ENCODE results near the gene ROR1. TPM values are rescaled to one million over a fixed set of nuclear protein-coding genes. Genes with fewer than 3 reads are reported as not detected.

Gene ROR1
- polyA plus RNA-seq, 1 of the 3 experiments (the other 2 are of a cell fraction), result 4.0 TPM

GRCh38 chr1:63969441-63969901 lies 195.7 kb downstream of the ROR1 start (continued):
- TF ChIP-seq REST (IDR thresholded peaks at IDR 0.05; ENCODE audit: low read depth, low read length) (peak; percentile 26; the same call in 1 of the 2 replicates), FOXM1 (IDR thresholded peaks at IDR 0.05; ENCODE audit: low read depth) (no peak), USF1 (IDR thresholded peaks at IDR 0.05; ENCODE audit: borderline replicate concordance, low read depth) (peak; percentile 59; the same call in 1 of the 2 replicates)

- peaks cover 10% of the 10 kb centered on the region for H3F3A ChIP-seq (replicated peaks; ENCODE audit: insufficient read depth)
- H2AFZ ChIP-seq (ENCODE audit: low read depth), result no peak overlapping the region
- H3K79me2 ChIP-seq (ENCODE audit: insufficient read depth), result no peaks in the 10 kb centered on the region
- no peaks in the 10 kb centered on the region for H4K20me1 ChIP-seq (ENCODE audit: insufficient read depth)
- no peak overlapping the region for H3K4me3 ChIP-seq (ENCODE audit: low read depth in 2 of 2, low read length in 1 of 2)
- no peaks in the 10 kb centered on the region for H3K36me3 ChIP-seq (replicated peaks in 1 of 2; ENCODE audit: control insufficient read depth in 1 of 2, insufficient read depth in 2 of 2, low read length in 1 of 2)
- CTCF ChIA-PET, result no interaction called here
- WGBS (ENCODE audit: low lambda C conversion rate), result 64% methylated on average over 3 of the region's 3 CpGs
- POLR2A ChIA-PET, result no interaction called here
- H3K9me2 ChIP-seq, result no peaks in the 10 kb centered on the region
- no peaks in the 10 kb centered on the region for H3K27me3 ChIP-seq (ENCODE audit: insufficient read depth)
- H3K9ac ChIP-seq, result no peak overlapping the region
- peak overlapping the region in 1 of 2 experiments; percentile 3; a peak in 1 of 4 replicates for H3K27ac ChIP-seq (ENCODE audit: low read depth in 2 of 2, low read length in 1 of 2)
- peaks cover 0 to 14% of the 10 kb centered on the region in 2 experiments; a peak in 2 of 4 replicates for H3K4me1 ChIP-seq (ENCODE audit: control insufficient read depth in 1 of 2, insufficient read depth in 2 of 2, low read depth in 1 of 2, low read length in 1 of 2)
- no peak for DNase-seq
- H3K4me2 ChIP-seq, result no peak overlapping the region
- no peaks in the 10 kb centered on the region for H3K9me3 ChIP-seq
- TF ChIP-seq PBX3 (IDR thresholded peaks at IDR 0.05), result no peak
- TF ChIP-seq YY1 (IDR thresholded peaks at IDR 0.05; ENCODE audit: low read depth), result no peak
- TF ChIP-seq CHD2 (IDR thresholded peaks at IDR 0.05; ENCODE audit: low read length, partially characterized antibody), result no peak
- no peak for TF ChIP-seq NFIC (IDR thresholded peaks at IDR 0.05; ENCODE audit: borderline replicate concordance)
- TF ChIP-seq RFX5 (IDR thresholded peaks at IDR 0.05; ENCODE audit: low read length), result no peak
- TF ChIP-seq POLR2AphosphoS5 (IDR thresholded peaks at IDR 0.05; ENCODE audit: low read depth, low read length), result no peak
- no peak for TF ChIP-seq GATA2 (CRISPR knock-in tag; IDR thresholded peaks at IDR 0.05)
- no peak for TF ChIP-seq REST (IDR thresholded peaks at IDR 0.05; ENCODE audit: low read depth, low read length)
- no peak for TF ChIP-seq ZBTB33 (IDR thresholded peaks at IDR 0.05; ENCODE audit: borderline replicate concordance, low read depth)
- TF ChIP-seq FOSL2 (IDR thresholded peaks at IDR 0.05; ENCODE audit: borderline replicate concordance, low read depth), result no peak
- no peak for TF ChIP-seq MAX (IDR thresholded peaks at IDR 0.05; ENCODE audit: low read depth)
- TF ChIP-seq TCF12 (IDR thresholded peaks at IDR 0.05), result no peak
- no peak for TF ChIP-seq FOXM1 (IDR thresholded peaks at IDR 0.05; ENCODE audit: low read depth)
- TF ChIP-seq ELF1 (IDR thresholded peaks at IDR 0.05), result no peak
- TF ChIP-seq FOXJ3 (CRISPR knock-in tag; IDR thresholded peaks at IDR 0.05), result no peak
- no peak for TF ChIP-seq EZH2phosphoT487 (IDR thresholded peaks at IDR 0.05; ENCODE audit: borderline replicate concordance, low read depth)
- TF ChIP-seq USF1 (IDR thresholded peaks at IDR 0.05; ENCODE audit: borderline replicate concordance, low read depth), result no peak
- no peak for TF ChIP-seq RCOR1 (IDR thresholded peaks at IDR 0.05; ENCODE audit: low read length)
Measured at GRCh38 chr1:63971557-63971956, 197.7 kb downstream of the ROR1 start.
